Measurements from ENCODE around the gene TADA1. TPM values are rescaled to one million over a fixed set of nuclear protein-coding genes. Genes with fewer than 3 reads are reported as not detected.

Gene TADA1
- total and polyA plus RNA-seq, 2 experiments from 2014 or later, result 21.8 to 22.0 TPM

DNA sequence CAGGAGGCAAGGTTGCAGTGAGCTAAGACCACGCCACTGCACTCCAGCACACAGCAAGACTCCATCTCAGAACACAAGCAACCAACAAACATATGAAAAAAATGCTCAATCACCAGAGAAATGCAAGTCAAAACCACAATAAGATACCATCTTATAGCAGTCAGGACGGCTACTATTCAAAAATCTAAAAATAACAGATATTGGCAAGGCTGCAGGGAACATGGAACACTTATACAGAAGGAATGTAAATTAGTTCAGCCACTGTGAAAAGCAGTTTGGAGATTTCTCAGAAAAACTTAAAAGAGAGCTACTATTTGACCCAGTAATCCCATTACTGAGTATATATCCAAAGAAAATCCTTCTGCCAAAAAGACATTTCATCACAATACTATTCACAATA is 64.4 kb downstream of the TADA1 start:
- Histone ChIP-seq H3K27ac (ENCODE audit: low read depth) (no peak overlapping the region), H3K4me1 (ENCODE audit: insufficient read depth) (no peaks in the 10 kb centered on the region), H3K9me2 (ENCODE audit: insufficient read depth) (no peaks in the 10 kb centered on the region), H3K4me2 (no peak overlapping the region), H2AFZ (no peak overlapping the region), H3K79me2 (replicated peaks; ENCODE audit: insufficient read depth) (no peaks in the 10 kb centered on the region), H4K20me1 (replicated peaks; ENCODE audit: insufficient read depth) (no peaks in the 10 kb centered on the region), H3K4me3 (no peak overlapping the region), H3F3A (replicated peaks; ENCODE audit: low read depth) (no peaks in the 10 kb centered on the region), H3K36me3 (ENCODE audit: insufficient read depth) (no peaks in the 10 kb centered on the region), H3K27me3 (ENCODE audit: insufficient read depth) (no peaks in the 10 kb centered on the region)
- no peak overlapping the region for H3K4me3 Mint-ChIP-seq
- H3K27ac Mint-ChIP-seq, result no peak overlapping the region
- ATAC-seq (no peak), DNase-seq (ENCODE audit: low spot score) (no peak)
- H3K36me3 Mint-ChIP-seq (ENCODE audit: low read depth), result no peaks in the 10 kb centered on the region
- H3K27me3 Mint-ChIP-seq (ENCODE audit: insufficient read depth, low read depth, poor library complexity), result no peaks in the 10 kb centered on the region
- H3K9me3 Mint-ChIP-seq, result peaks cover 10% of the 10 kb centered on the region; the same call in 2 of the 3 replicates
- peaks cover 3% of the 10 kb centered on the region; the same call in 2 of the 3 replicates for H3K4me1 Mint-ChIP-seq
- TF ChIP-seq ZNF331 (CRISPR knock-in tag; IDR thresholded peaks at IDR 0.05; ENCODE audit: low read depth), result no peak
- no peak for TF ChIP-seq JUNB (IDR thresholded peaks at IDR 0.05; ENCODE audit: unreplicated experiment)
- TF ChIP-seq EZH2phosphoT487 (IDR thresholded peaks at IDR 0.05; ENCODE audit: unreplicated experiment), result no peak
- TF ChIP-seq, protein P1, sequence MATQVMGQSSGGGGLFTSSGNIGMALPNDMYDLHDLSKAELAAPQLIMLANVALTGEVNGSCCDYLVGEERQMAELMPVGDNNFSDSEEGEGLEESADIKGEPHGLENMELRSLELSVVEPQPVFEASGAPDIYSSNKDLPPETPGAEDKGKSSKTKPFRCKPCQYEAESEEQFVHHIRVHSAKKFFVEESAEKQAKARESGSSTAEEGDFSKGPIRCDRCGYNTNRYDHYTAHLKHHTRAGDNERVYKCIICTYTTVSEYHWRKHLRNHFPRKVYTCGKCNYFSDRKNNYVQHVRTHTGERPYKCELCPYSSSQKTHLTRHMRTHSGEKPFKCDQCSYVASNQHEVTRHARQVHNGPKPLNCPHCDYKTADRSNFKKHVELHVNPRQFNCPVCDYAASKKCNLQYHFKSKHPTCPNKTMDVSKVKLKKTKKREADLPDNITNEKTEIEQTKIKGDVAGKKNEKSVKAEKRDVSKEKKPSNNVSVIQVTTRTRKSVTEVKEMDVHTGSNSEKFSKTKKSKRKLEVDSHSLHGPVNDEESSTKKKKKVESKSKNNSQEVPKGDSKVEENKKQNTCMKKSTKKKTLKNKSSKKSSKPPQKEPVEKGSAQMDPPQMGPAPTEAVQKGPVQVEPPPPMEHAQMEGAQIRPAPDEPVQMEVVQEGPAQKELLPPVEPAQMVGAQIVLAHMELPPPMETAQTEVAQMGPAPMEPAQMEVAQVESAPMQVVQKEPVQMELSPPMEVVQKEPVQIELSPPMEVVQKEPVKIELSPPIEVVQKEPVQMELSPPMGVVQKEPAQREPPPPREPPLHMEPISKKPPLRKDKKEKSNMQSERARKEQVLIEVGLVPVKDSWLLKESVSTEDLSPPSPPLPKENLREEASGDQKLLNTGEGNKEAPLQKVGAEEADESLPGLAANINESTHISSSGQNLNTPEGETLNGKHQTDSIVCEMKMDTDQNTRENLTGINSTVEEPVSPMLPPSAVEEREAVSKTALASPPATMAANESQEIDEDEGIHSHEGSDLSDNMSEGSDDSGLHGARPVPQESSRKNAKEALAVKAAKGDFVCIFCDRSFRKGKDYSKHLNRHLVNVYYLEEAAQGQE (IDR thresholded peaks at IDR 0.05; ENCODE audit: unreplicated experiment), result no peak
- TF ChIP-seq, protein P2, sequence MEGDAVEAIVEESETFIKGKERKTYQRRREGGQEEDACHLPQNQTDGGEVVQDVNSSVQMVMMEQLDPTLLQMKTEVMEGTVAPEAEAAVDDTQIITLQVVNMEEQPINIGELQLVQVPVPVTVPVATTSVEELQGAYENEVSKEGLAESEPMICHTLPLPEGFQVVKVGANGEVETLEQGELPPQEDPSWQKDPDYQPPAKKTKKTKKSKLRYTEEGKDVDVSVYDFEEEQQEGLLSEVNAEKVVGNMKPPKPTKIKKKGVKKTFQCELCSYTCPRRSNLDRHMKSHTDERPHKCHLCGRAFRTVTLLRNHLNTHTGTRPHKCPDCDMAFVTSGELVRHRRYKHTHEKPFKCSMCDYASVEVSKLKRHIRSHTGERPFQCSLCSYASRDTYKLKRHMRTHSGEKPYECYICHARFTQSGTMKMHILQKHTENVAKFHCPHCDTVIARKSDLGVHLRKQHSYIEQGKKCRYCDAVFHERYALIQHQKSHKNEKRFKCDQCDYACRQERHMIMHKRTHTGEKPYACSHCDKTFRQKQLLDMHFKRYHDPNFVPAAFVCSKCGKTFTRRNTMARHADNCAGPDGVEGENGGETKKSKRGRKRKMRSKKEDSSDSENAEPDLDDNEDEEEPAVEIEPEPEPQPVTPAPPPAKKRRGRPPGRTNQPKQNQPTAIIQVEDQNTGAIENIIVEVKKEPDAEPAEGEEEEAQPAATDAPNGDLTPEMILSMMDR (conservative IDR thresholded peaks at IDR 0.05; ENCODE audit: low read depth in 2 of 2), result no peak
- TF ChIP-seq STAT1 (IDR thresholded peaks at IDR 0.05; ENCODE audit: unreplicated experiment), result no peak
- TF ChIP-seq ZNF114 (CRISPR knock-in tag; IDR thresholded peaks at IDR 0.05), result no peak
- no peak for TF ChIP-seq CREB1 (CRISPR knock-in tag; IDR thresholded peaks at IDR 0.05; ENCODE audit: low read depth)
- TF ChIP-seq NANOG (IDR thresholded peaks at IDR 0.05; ENCODE audit: borderline replicate concordance), result no peak
- no peak for TF ChIP-seq POLR2AphosphoS5 (IDR thresholded peaks at IDR 0.05; ENCODE audit: low read depth)
- TF ChIP-seq EZH2 (IDR thresholded peaks at IDR 0.05; ENCODE audit: low read depth, unreplicated experiment), result no peak
- TF ChIP-seq, protein P3, sequence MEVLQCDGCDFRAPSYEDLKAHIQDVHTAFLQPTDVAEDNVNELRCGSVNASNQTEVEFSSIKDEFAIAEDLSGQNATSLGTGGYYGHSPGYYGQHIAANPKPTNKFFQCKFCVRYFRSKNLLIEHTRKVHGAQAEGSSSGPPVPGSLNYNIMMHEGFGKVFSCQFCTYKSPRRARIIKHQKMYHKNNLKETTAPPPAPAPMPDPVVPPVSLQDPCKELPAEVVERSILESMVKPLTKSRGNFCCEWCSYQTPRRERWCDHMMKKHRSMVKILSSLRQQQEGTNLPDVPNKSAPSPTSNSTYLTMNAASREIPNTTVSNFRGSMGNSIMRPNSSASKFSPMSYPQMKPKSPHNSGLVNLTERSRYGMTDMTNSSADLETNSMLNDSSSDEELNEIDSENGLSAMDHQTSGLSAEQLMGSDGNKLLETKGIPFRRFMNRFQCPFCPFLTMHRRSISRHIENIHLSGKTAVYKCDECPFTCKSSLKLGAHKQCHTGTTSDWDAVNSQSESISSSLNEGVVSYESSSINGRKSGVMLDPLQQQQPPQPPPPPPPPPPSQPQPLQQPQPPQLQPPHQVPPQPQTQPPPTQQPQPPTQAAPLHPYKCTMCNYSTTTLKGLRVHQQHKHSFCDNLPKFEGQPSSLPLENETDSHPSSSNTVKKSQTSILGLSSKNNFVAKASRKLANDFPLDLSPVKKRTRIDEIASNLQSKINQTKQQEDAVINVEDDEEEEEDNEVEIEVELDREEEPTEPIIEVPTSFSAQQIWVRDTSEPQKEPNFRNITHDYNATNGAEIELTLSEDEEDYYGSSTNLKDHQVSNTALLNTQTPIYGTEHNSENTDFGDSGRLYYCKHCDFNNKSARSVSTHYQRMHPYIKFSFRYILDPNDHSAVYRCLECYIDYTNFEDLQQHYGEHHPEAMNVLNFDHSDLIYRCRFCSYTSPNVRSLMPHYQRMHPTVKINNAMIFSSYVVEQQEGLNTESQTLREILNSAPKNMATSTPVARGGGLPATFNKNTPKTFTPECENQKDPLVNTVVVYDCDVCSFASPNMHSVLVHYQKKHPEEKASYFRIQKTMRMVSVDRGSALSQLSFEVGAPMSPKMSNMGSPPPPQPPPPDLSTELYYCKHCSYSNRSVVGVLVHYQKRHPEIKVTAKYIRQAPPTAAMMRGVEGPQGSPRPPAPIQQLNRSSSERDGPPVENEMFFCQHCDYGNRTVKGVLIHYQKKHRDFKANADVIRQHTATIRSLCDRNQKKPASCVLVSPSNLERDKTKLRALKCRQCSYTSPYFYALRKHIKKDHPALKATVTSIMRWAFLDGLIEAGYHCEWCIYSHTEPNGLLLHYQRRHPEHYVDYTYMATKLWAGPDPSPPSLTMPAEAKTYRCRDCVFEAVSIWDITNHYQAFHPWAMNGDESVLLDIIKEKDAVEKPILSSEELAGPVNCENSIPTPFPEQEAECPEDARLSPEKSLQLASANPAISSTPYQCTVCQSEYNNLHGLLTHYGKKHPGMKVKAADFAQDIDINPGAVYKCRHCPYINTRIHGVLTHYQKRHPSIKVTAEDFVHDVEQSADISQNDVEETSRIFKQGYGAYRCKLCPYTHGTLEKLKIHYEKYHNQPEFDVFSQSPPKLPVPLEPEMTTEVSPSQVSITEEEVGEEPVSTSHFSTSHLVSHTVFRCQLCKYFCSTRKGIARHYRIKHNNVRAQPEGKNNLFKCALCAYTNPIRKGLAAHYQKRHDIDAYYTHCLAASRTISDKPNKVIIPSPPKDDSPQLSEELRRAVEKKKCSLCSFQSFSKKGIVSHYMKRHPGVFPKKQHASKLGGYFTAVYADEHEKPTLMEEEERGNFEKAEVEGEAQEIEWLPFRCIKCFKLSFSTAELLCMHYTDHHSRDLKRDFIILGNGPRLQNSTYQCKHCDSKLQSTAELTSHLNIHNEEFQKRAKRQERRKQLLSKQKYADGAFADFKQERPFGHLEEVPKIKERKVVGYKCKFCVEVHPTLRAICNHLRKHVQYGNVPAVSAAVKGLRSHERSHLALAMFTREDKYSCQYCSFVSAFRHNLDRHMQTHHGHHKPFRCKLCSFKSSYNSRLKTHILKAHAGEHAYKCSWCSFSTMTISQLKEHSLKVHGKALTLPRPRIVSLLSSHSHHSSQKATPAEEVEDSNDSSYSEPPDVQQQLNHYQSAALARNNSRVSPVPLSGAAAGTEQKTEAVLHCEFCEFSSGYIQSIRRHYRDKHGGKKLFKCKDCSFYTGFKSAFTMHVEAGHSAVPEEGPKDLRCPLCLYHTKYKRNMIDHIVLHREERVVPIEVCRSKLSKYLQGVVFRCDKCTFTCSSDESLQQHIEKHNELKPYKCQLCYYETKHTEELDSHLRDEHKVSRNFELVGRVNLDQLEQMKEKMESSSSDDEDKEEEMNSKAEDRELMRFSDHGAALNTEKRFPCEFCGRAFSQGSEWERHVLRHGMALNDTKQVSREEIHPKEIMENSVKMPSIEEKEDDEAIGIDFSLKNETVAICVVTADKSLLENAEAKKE (CRISPR knock-in tag; IDR thresholded peaks at IDR 0.05), result no peak
